ENCODE data around the gene FBLN1. TPM values are rescaled to one million over a fixed set of nuclear protein-coding genes. Genes with fewer than 3 reads are reported as not detected.

FBLN1 gene
- polyA plus RNA-seq, 1 of the 3 experiments (the other 2 are of a cell fraction): 147 TPM

DNA sequence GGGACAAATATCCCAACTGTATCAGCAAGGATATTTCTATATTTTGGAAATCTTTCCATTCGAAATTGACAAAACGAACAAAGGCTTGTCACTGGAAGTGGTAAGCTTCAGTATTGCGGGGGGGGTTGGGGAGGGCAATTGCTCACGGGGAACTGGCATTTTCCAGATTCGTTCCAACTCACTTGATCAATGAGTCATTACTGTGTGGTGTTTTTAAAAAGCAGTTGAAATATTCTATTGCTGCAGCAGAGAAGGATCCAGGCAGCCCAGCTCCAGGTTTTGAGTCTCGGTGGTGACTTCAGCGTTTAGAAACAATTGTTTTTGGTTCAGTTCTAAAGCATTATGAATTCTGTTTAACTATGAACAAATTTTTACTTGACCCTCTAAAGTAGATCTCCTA is 33.8 kb upstream of the FBLN1 start:
- H3K27ac ChIP-seq (ENCODE audit: low read depth in 2 of 2, low read length in 1 of 2): peak overlapping the region; percentile 33 to 84; a peak in 2 of 4 replicates
- no peak overlapping the region for H3K9ac ChIP-seq
- ChIA-PET CTCF (no interaction called here), POLR2A (no interaction called here)
- no peak for DNase-seq
- no peak overlapping the region for H3K4me2 ChIP-seq
- H3K79me2 ChIP-seq (ENCODE audit: insufficient read depth): no peaks in the 10 kb centered on the region
- no peaks in the 10 kb centered on the region for H3K36me3 ChIP-seq (replicated peaks in 1 of 2; ENCODE audit: control insufficient read depth in 1 of 2, insufficient read depth in 2 of 2, low read length in 1 of 2)
- H3K9me3 ChIP-seq: no peaks in the 10 kb centered on the region
- H3K27me3 ChIP-seq (ENCODE audit: insufficient read depth): no peaks in the 10 kb centered on the region
- H3K9me2 ChIP-seq: no peaks in the 10 kb centered on the region
- WGBS (ENCODE audit: low lambda C conversion rate): 66% methylated on average over 7 of the region's 7 CpGs
- H3K4me1 ChIP-seq (ENCODE audit: control insufficient read depth in 1 of 2, insufficient read depth in 2 of 2, low read depth in 1 of 2, low read length in 1 of 2): peaks cover 8 to 10% of the 10 kb centered on the region in 2 experiments
- H4K20me1 ChIP-seq (ENCODE audit: insufficient read depth): no peaks in the 10 kb centered on the region
- H3F3A ChIP-seq (replicated peaks; ENCODE audit: insufficient read depth): peaks cover 5% of the 10 kb centered on the region
- H3K4me3 ChIP-seq (ENCODE audit: low read depth in 2 of 2, low read length in 1 of 2): no peak overlapping the region
- peak overlapping the region; percentile 43; the same call in 1 of the 2 replicates for H2AFZ ChIP-seq (ENCODE audit: low read depth)
- TF ChIP-seq ZBTB33 (IDR thresholded peaks at IDR 0.05; ENCODE audit: borderline replicate concordance, low read depth): no peak
- no peak for TF ChIP-seq USF1 (IDR thresholded peaks at IDR 0.05; ENCODE audit: borderline replicate concordance, low read depth)
- no peak for TF ChIP-seq FOXM1 (IDR thresholded peaks at IDR 0.05; ENCODE audit: low read depth)
- TF ChIP-seq GABPA (IDR thresholded peaks at IDR 0.05; ENCODE audit: low read depth): no peak
- TF ChIP-seq SMC3 (IDR thresholded peaks at IDR 0.05; ENCODE audit: low read depth, low read length): no peak
- TF ChIP-seq MAX (IDR thresholded peaks at IDR 0.05; ENCODE audit: low read depth): no peak
- TF ChIP-seq GATA2 (CRISPR knock-in tag; IDR thresholded peaks at IDR 0.05): no peak
- no peak for TF ChIP-seq RXRA (IDR thresholded peaks at IDR 0.05; ENCODE audit: borderline replicate concordance, low read depth)
- TF ChIP-seq CHD2 (IDR thresholded peaks at IDR 0.05; ENCODE audit: low read length, partially characterized antibody): no peak
- TF ChIP-seq FOXJ3 (CRISPR knock-in tag; IDR thresholded peaks at IDR 0.05): no peak
- TF ChIP-seq YY1 (IDR thresholded peaks at IDR 0.05; ENCODE audit: low read depth): no peak
- TF ChIP-seq ELF1 (IDR thresholded peaks at IDR 0.05): no peak
- TF ChIP-seq RAD21 (IDR thresholded peaks at IDR 0.05; ENCODE audit: low read length): no peak
- peak in 1 of 2 experiments; percentile 24; a peak in 1 of 4 replicates for TF ChIP-seq EP300 (IDR thresholded peaks at IDR 0.05; ENCODE audit: borderline replicate concordance in 1 of 2, low read depth in 1 of 2, low read length in 1 of 2)
- no peak for TF ChIP-seq MXI1 (IDR thresholded peaks at IDR 0.05; ENCODE audit: low read depth, low read length)
- TF ChIP-seq, protein P1, sequence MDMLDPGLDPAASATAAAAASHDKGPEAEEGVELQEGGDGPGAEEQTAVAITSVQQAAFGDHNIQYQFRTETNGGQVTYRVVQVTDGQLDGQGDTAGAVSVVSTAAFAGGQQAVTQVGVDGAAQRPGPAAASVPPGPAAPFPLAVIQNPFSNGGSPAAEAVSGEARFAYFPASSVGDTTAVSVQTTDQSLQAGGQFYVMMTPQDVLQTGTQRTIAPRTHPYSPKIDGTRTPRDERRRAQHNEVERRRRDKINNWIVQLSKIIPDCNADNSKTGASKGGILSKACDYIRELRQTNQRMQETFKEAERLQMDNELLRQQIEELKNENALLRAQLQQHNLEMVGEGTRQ (IDR thresholded peaks at IDR 0.05; ENCODE audit: borderline replicate concordance, low read depth, low read length): no peak
- TF ChIP-seq, protein P2, sequence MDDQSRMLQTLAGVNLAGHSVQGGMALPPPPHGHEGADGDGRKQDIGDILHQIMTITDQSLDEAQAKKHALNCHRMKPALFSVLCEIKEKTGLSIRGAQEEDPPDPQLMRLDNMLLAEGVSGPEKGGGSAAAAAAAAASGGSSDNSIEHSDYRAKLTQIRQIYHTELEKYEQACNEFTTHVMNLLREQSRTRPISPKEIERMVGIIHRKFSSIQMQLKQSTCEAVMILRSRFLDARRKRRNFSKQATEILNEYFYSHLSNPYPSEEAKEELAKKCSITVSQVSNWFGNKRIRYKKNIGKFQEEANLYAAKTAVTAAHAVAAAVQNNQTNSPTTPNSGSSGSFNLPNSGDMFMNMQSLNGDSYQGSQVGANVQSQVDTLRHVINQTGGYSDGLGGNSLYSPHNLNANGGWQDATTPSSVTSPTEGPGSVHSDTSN (IDR thresholded peaks at IDR 0.05): peak; percentile 46
- no peak for TF ChIP-seq MEF2A (IDR thresholded peaks at IDR 0.05; ENCODE audit: borderline replicate concordance, low read depth)
- no peak for TF ChIP-seq RCOR1 (IDR thresholded peaks at IDR 0.05; ENCODE audit: low read length)
- no peak for TF ChIP-seq TAF1 (IDR thresholded peaks at IDR 0.05; ENCODE audit: borderline replicate concordance, low read depth, low read length)
- TF ChIP-seq, protein P3, sequence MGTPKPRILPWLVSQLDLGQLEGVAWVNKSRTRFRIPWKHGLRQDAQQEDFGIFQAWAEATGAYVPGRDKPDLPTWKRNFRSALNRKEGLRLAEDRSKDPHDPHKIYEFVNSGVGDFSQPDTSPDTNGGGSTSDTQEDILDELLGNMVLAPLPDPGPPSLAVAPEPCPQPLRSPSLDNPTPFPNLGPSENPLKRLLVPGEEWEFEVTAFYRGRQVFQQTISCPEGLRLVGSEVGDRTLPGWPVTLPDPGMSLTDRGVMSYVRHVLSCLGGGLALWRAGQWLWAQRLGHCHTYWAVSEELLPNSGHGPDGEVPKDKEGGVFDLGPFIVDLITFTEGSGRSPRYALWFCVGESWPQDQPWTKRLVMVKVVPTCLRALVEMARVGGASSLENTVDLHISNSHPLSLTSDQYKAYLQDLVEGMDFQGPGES (IDR thresholded peaks at IDR 0.05; ENCODE audit: low read depth, low read length): no peak
- TF ChIP-seq SIN3A (IDR thresholded peaks at IDR 0.05; ENCODE audit: borderline replicate concordance, low read depth, low read length): no peak
- no peak for TF ChIP-seq RFX5 (IDR thresholded peaks at IDR 0.05; ENCODE audit: low read length)
- TF ChIP-seq, protein P4, sequence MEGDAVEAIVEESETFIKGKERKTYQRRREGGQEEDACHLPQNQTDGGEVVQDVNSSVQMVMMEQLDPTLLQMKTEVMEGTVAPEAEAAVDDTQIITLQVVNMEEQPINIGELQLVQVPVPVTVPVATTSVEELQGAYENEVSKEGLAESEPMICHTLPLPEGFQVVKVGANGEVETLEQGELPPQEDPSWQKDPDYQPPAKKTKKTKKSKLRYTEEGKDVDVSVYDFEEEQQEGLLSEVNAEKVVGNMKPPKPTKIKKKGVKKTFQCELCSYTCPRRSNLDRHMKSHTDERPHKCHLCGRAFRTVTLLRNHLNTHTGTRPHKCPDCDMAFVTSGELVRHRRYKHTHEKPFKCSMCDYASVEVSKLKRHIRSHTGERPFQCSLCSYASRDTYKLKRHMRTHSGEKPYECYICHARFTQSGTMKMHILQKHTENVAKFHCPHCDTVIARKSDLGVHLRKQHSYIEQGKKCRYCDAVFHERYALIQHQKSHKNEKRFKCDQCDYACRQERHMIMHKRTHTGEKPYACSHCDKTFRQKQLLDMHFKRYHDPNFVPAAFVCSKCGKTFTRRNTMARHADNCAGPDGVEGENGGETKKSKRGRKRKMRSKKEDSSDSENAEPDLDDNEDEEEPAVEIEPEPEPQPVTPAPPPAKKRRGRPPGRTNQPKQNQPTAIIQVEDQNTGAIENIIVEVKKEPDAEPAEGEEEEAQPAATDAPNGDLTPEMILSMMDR (IDR thresholded peaks at IDR 0.05): no peak
- TF ChIP-seq NFIC (IDR thresholded peaks at IDR 0.05; ENCODE audit: borderline replicate concordance): peak; percentile 19; the same call in 1 of the 2 replicates
- peak; percentile 39 for TF ChIP-seq TCF12 (IDR thresholded peaks at IDR 0.05)
- no peak for TF ChIP-seq TEAD4 (IDR thresholded peaks at IDR 0.05; ENCODE audit: borderline replicate concordance, insufficient read depth)
- no peak for TF ChIP-seq POLR2AphosphoS5 (IDR thresholded peaks at IDR 0.05; ENCODE audit: low read depth, low read length)
- peak; percentile 24; the same call in 1 of the 2 replicates for TF ChIP-seq JUND (IDR thresholded peaks at IDR 0.05)
